ENCODE measurements around the gene UAP1L1. TPM values are rescaled to one million over a fixed set of nuclear protein-coding genes. Genes with fewer than 3 reads are reported as not detected.
A peak's percentile ranks its signal among the peaks of the same experiment; 100 is the strongest.

The UAP1L1 gene
- polyA plus RNA-seq, 4 donors, result 0.89 to 25.8 (median 5.3) TPM

DNA sequence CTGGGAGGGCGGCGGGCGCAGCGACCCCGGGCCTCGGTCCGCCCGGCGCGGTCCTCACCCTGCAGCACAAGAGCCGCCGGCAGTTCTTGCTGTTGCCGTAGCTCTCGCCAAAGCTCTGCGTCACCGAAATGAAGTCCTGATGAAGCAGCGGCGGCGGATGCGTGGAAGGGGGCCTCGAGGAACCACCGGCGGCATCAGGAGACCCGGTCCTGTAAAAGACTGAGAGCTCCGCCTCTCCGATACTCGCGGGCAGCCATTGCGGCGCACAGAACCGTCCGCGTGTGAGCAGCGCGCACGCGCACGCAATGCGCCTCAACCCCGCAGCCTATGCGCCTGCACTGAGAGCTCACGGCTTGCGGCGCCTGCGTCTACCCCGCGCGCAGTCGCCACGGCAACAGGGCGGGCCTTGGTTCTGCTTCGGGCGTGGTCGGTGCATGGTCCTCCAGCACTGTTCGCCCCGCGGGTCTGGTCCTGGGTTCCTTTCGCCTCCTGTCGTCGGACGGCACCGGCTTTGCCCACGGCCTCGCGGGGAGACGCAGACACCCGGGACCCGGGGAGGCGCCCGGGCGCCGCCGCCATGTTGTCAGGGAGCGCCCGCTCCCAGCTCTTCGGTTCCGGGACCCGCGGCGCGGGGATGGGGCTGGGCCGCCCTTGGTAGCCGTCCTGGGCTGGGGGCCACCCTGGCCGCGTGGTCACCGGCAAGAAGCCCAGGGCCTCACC lies 52.3 kb downstream of the UAP1L1 start:
- peaks cover 0 to 23% (median 6%) of the 10 kb centered on the region in 3 donors for H3K4me1 ChIP-seq (ENCODE audit: control insufficient read depth in 3 of 3, insufficient read depth in 2 of 3, low read depth in 1 of 3, low read length in 2 of 3)
- peak overlapping the region; percentile 73 to 94 (median 78) for H3K27ac ChIP-seq (ENCODE audit: low read depth in 1 of 3, low read length in 2 of 3)
- DNase-seq (peak; percentile 94 to 95), FAIRE-seq (no peak)
- H3K27me3 ChIP-seq (ENCODE audit: control insufficient read depth in 3 of 3, insufficient read depth in 3 of 3, low read length in 3 of 3), result peaks cover 0 to 15% (median 1%) of the 10 kb centered on the region in 3 donors
- no peaks in the 10 kb centered on the region for H3K36me3 ChIP-seq (ENCODE audit: control insufficient read depth in 3 of 3, insufficient read depth in 2 of 3, low read depth in 1 of 3, low read length in 3 of 3)
- H3K4me3 ChIP-seq (ENCODE audit: low read depth in 1 of 3, low read length in 3 of 3), result peak overlapping the region; percentile 51 to 80 (median 72)
- peaks cover 0 to 5% of the 10 kb centered on the region in 2 donors for H3K9me3 ChIP-seq (ENCODE audit: control insufficient read depth in 2 of 2, insufficient read depth in 1 of 2, low read depth in 1 of 2, low read length in 1 of 2)
- 0 to 1% (median 0%) methylated on average over 69 to 86 of the region's 86 CpGs for WGBS, 3 donors

DNA sequence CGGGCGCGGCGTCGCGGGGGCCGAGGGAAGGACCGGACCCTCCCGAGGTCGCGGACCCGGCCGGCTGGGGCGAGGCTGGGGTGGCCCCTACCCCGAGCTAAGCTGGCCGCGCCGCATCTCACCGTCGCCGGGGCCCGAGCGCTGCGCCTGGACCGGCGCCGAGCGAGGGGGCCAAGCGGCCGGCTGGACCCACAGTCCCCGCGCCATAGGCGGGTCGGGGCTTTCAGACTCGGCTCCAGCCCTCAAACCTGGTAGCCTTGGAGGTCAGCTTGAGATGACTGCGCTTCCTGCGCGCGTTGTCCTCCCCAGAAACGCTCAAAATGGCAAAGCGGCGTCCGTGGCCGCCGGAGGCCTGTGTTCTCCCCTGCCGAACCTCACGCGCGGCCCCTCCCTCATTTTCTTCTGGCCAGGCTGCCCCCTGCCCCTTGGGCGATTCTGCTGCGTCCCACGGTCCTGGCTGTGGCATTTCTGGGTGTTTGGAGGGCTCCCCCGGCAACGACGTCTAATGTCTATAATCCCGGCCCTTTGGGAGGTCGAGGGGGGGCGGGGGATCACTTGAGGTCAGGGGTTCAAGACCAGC lies 52.9 kb downstream of the UAP1L1 start:
- H3K4me3 ChIP-seq (ENCODE audit: low read depth in 1 of 3, low read length in 3 of 3), result peak overlapping the region; percentile 51 to 80 (median 72)
- FAIRE-seq (no peak), DNase-seq (no peak)
- no peaks in the 10 kb centered on the region for H3K36me3 ChIP-seq (ENCODE audit: control insufficient read depth in 3 of 3, insufficient read depth in 2 of 3, low read depth in 1 of 3, low read length in 3 of 3)
- H3K27ac ChIP-seq (ENCODE audit: low read depth in 1 of 3, low read length in 2 of 3), result peak overlapping the region; percentile 41 to 94 (median 78)
- WGBS, 3 donors, result 5 to 18% (median 13%) methylated on average over 41 to 58 of the region's 58 CpGs
- H3K4me1 ChIP-seq (ENCODE audit: control insufficient read depth in 3 of 3, insufficient read depth in 2 of 3, low read depth in 1 of 3, low read length in 2 of 3), result peaks cover 0 to 23% (median 6%) of the 10 kb centered on the region in 3 donors
- peaks cover 0 to 5% of the 10 kb centered on the region in 2 donors for H3K9me3 ChIP-seq (ENCODE audit: control insufficient read depth in 2 of 2, insufficient read depth in 1 of 2, low read depth in 1 of 2, low read length in 1 of 2)
- H3K27me3 ChIP-seq (ENCODE audit: control insufficient read depth in 3 of 3, insufficient read depth in 3 of 3, low read length in 3 of 3), result peaks cover 0 to 15% (median 1%) of the 10 kb centered on the region in 3 donors

Other genes with a start within 250 kb of the UAP1L1 start
- 10 to 100 TPM in 1 of 4 donors, 1 to 10 TPM in 3; 1.1 to 11.6 (median 2.6) TPM for gene AJM1, start 235.0 kb upstream of the UAP1L1 start, polyA plus RNA-seq
- 100 to 1,000 TPM; 111 to 337 (median 169) TPM for gene PHPT1, start 228.1 kb upstream of the UAP1L1 start, polyA plus RNA-seq
- gene MAMDC4, start 225.2 kb upstream of the UAP1L1 start, polyA plus RNA-seq, result 1,000 to 10,000 TPM in 1 of 4 donors, 1 to 10 TPM in 3; 4.6 to 1,156 (median 8.9) TPM
- 1,000 to 10,000 TPM in 2 of 4 donors, 100 to 1,000 TPM in 2; 556 to 1,582 (median 1,008) TPM for gene EDF1, start 211.2 kb upstream of the UAP1L1 start, polyA plus RNA-seq
- 10 to 100 TPM; 11.2 to 20.9 (median 13.8) TPM for gene TRAF2, start 191.0 kb upstream of the UAP1L1 start, polyA plus RNA-seq
- 100 to 1,000 TPM in 3 of 4 donors, 10 to 100 TPM in 1; 96.1 to 262 (median 181) TPM for gene FBXW5, start 132.8 kb upstream of the UAP1L1 start, polyA plus RNA-seq
- 100 to 1,000 TPM in 1 of 4 donors, 10 to 100 TPM in 3; 13.6 to 106 (median 61.3) TPM for gene C8G, start 132.3 kb upstream of the UAP1L1 start, polyA plus RNA-seq
- 10 to 100 TPM in 1 of 4 donors, 1 to 10 TPM in 2, not detected in 1; 2.2 to 88.7 (median 3.4) TPM for gene LCN12, start 125.2 kb upstream of the UAP1L1 start, polyA plus RNA-seq
- 10 to 100 TPM in 2 of 4 donors, 1 to 10 TPM in 1, under 1 TPM in 1; 0.86 to 38.0 (median 19.4) TPM for gene PTGDS, start 100.0 kb upstream of the UAP1L1 start, polyA plus RNA-seq
- under 1 TPM in 2 of 4 donors, not detected in 2; 0.07 to 0.16 TPM for gene LCNL1, start 94.5 kb upstream of the UAP1L1 start, polyA plus RNA-seq
- 10 to 100 TPM; 33.7 to 85.9 (median 75.5) TPM for gene PAXX, start 85.1 kb upstream of the UAP1L1 start, polyA plus RNA-seq
- 1 to 10 TPM in 2 of 4 donors, under 1 TPM in 1, not detected in 1; 0.81 to 6.2 (median 1.4) TPM for gene CLIC3, start 80.9 kb upstream of the UAP1L1 start, polyA plus RNA-seq
- 10 to 100 TPM in 2 of 4 donors, 1 to 10 TPM in 2; 3.4 to 29.0 (median 8.8) TPM for gene ABCA2, start 49.3 kb upstream of the UAP1L1 start, polyA plus RNA-seq
- under 1 TPM in 2 of 4 donors, not detected in 2; 0.09 to 0.90 TPM for gene FUT7, start 45.4 kb upstream of the UAP1L1 start, polyA plus RNA-seq
- gene NPDC1, start 31.3 kb upstream of the UAP1L1 start, polyA plus RNA-seq, result 10 to 100 TPM; 18.3 to 84.6 (median 33.7) TPM
- gene ENTPD2, start 23.5 kb upstream of the UAP1L1 start, polyA plus RNA-seq, result 10 to 100 TPM in 2 of 4 donors, 1 to 10 TPM in 2; 5.5 to 16.5 (median 8.3) TPM
- gene SAPCD2, start 7.0 kb upstream of the UAP1L1 start, polyA plus RNA-seq, result 10 to 100 TPM in 2 of 4 donors, 1 to 10 TPM in 1, under 1 TPM in 1; 0.81 to 22.2 (median 7.0) TPM
- 10 to 100 TPM; 40.3 to 69.4 (median 42.5) TPM for gene MAN1B1, start 9.5 kb downstream of the UAP1L1 start, polyA plus RNA-seq
- 100 to 1,000 TPM in 3 of 4 donors, 10 to 100 TPM in 1; 66.2 to 179 (median 121) TPM for gene DPP7, start 37.2 kb downstream of the UAP1L1 start, polyA plus RNA-seq
- gene GRIN1, start 61.6 kb downstream of the UAP1L1 start, polyA plus RNA-seq, result under 1 TPM in 2 of 4 donors, not detected in 2; 0.79 to 0.92 TPM
- gene LRRC26, start 92.5 kb downstream of the UAP1L1 start, polyA plus RNA-seq, result 10 to 100 TPM in 1 of 4 donors, 1 to 10 TPM in 2, under 1 TPM in 1; 0.67 to 13.0 (median 1.4) TPM
- not detected for gene TMEM210, start 94.5 kb downstream of the UAP1L1 start, polyA plus RNA-seq
- 10 to 100 TPM; 20.0 to 44.2 (median 37.0) TPM for gene ANAPC2, start 111.0 kb downstream of the UAP1L1 start, polyA plus RNA-seq
- 100 to 1,000 TPM in 2 of 4 donors, 10 to 100 TPM in 2; 68.9 to 146 (median 103) TPM for gene SSNA1, start 111.2 kb downstream of the UAP1L1 start, polyA plus RNA-seq
- gene TPRN, start 123.2 kb downstream of the UAP1L1 start, polyA plus RNA-seq, result 10 to 100 TPM; 34.1 to 98.4 (median 65.9) TPM
- gene TMEM203, start 128.1 kb downstream of the UAP1L1 start, polyA plus RNA-seq, result 10 to 100 TPM; 33.0 to 38.2 (median 35.0) TPM
- 10 to 100 TPM in 2 of 4 donors, 1 to 10 TPM in 2; 9.2 to 15.3 (median 12.1) TPM for gene NDOR1, start 128.2 kb downstream of the UAP1L1 start, polyA plus RNA-seq
- 10 to 100 TPM in 1 of 4 donors, 1 to 10 TPM in 3; 2.7 to 10.8 (median 8.3) TPM for gene RNF208, start 144.7 kb downstream of the UAP1L1 start, polyA plus RNA-seq
- 10 to 100 TPM in 1 of 4 donors, 1 to 10 TPM in 1, under 1 TPM in 2; 0.57 to 70.0 (median 1.5) TPM for gene CYSRT1, start 147.7 kb downstream of the UAP1L1 start, polyA plus RNA-seq
- gene RNF224, start 150.0 kb downstream of the UAP1L1 start, polyA plus RNA-seq, result 10 to 100 TPM in 1 of 4 donors, under 1 TPM in 1, not detected in 2; 0.03 to 83.7 TPM
- 10 to 100 TPM in 1 of 4 donors, under 1 TPM in 3; 0.21 to 30.3 (median 0.85) TPM for gene SLC34A3, start 153.4 kb downstream of the UAP1L1 start, polyA plus RNA-seq
- gene TUBB4B, start 163.8 kb downstream of the UAP1L1 start, polyA plus RNA-seq, result 100 to 1,000 TPM; 365 to 445 (median 372) TPM
- gene STPG3, start 173.8 kb downstream of the UAP1L1 start, polyA plus RNA-seq, result 1 to 10 TPM in 1 of 4 donors, not detected in 3; 3.9 TPM
- gene NELFB, start 177.8 kb downstream of the UAP1L1 start, polyA plus RNA-seq, result 10 to 100 TPM; 34.7 to 62.5 (median 40.1) TPM
- 10 to 100 TPM in 2 of 4 donors, 1 to 10 TPM in 2; 3.4 to 21.5 (median 15.4) TPM for gene TOR4A, start 200.2 kb downstream of the UAP1L1 start, polyA plus RNA-seq
- gene NRARP, start 224.8 kb downstream of the UAP1L1 start, polyA plus RNA-seq, result 10 to 100 TPM in 2 of 4 donors, 1 to 10 TPM in 2; 3.2 to 39.9 (median 8.9) TPM